Embryonic facial prominence (tissue), 1 donor: ENCODE data around the gene ADSS1.

ENCODE experiments used
- DNase-seq: peaks from one replicate; pipeline ENCODE4 v3.0.0-alpha.2; 2016; ENCODE audit errors: extremely low spot score

ADSS1 gene

GRCh38 chr14:104700225-104700651, 23.8 kb upstream of the ADSS1 start:
- no peak for DNase-seq

GRCh38 chr14:104700747-104701217, 23.2 kb upstream of the ADSS1 start:
- no peak for DNase-seq

- no peak for DNase-seq
Measured at GRCh38 chr14:104701383-104702076, 22.5 kb upstream of the ADSS1 start.

GRCh38 chr14:104702106-104702505, 21.9 kb upstream of the ADSS1 start:
- no peak for DNase-seq

- no peak for DNase-seq
Measured at GRCh38 chr14:104702673-104703072, 21.4 kb upstream of the ADSS1 start.

- no peak for DNase-seq
Measured at GRCh38 chr14:104703269-104703668, 20.8 kb upstream of the ADSS1 start.

GRCh38 chr14:104704252-104704651, 19.8 kb upstream of the ADSS1 start:
- DNase-seq, result no peak

GRCh38 chr14:104705340-104706047, 18.5 kb upstream of the ADSS1 start:
- DNase-seq, result no peak

GRCh38 chr14:104706733-104707607, 17.1 kb upstream of the ADSS1 start:
- DNase-seq, result no peak

- DNase-seq, result no peak
Measured at GRCh38 chr14:104707608-104708595, 16.1 kb upstream of the ADSS1 start.

GRCh38 chr14:104708606-104709268, 15.3 kb upstream of the ADSS1 start:
- no peak for DNase-seq

GRCh38 chr14:104709387-104710039, 14.5 kb upstream of the ADSS1 start:
- no peak for DNase-seq

GRCh38 chr14:104710071-104710735, 13.8 kb upstream of the ADSS1 start:
- DNase-seq, result no peak

GRCh38 chr14:104712881-104713734, 10.9 kb upstream of the ADSS1 start:
- DNase-seq, result no peak

GRCh38 chr14:104714066-104714465, 10.0 kb upstream of the ADSS1 start:
- no peak for DNase-seq

- DNase-seq, result no peak
Measured at GRCh38 chr14:104714681-104715080, 9.3 kb upstream of the ADSS1 start.

GRCh38 chr14:104715416-104715815, 8.6 kb upstream of the ADSS1 start:
- DNase-seq, result no peak

- no peak for DNase-seq
Measured at GRCh38 chr14:104715871-104716270, 8.2 kb upstream of the ADSS1 start.
